ENCODE results near the gene BICRA. TPM values are rescaled to one million over a fixed set of nuclear protein-coding genes. Genes with fewer than 3 reads are reported as not detected.

BICRA gene
- total RNA-seq, 1 experiment from 2014 or later = 14.4 TPM

GRCh38 chr19:47697863-47698609 lies 89.1 kb downstream of the BICRA start:
- intact Hi-C loops (cut with micrococcal nuclease; ENCODE audit: unreplicated experiment) = loop anchor here (1.0 to 2.0 kb wide), 3 partner anchors 97 to 262 kb away; partner anchors contain the start of gene NAPA
- TF ChIP-seq CTCF (conservative IDR thresholded peaks at IDR 0.05) = peak; percentile 99
- TF ChIP-seq EZH2 (IDR thresholded peaks at IDR 0.05; ENCODE audit: low read depth) = no peak
- H3K27ac ChIP-seq = 0 out of 2 replicates have a peak overlapping the region, but pooled peaks have one; percentile 27
- no peaks in the 10 kb centered on the region for H3K27me3 ChIP-seq (ENCODE audit: insufficient read depth, low read depth)
- H3K36me3 ChIP-seq (ENCODE audit: low read depth) = no peaks in the 10 kb centered on the region
- no peak overlapping the region for H2AFZ ChIP-seq
- H3K4me3 ChIP-seq = no peak overlapping the region
- no peaks in the 10 kb centered on the region for H3K9me2 ChIP-seq (ENCODE audit: insufficient read depth)
- H3K79me2 ChIP-seq (ENCODE audit: low read depth) = no peaks in the 10 kb centered on the region
- H3K4me1 ChIP-seq (replicated peaks; ENCODE audit: insufficient read depth) = no peaks in the 10 kb centered on the region
- BruUV-seq (replicated peaks) = no TSS peak
- POLR2A ChIA-PET (ENCODE audit: unreplicated experiment) = no interaction called here
- DNase-seq = peak; percentile 70 to 78
- H3K4me2 ChIP-seq = no peak overlapping the region
- H3F3A ChIP-seq (ENCODE audit: insufficient read depth, low read depth) = peaks cover 13% of the 10 kb centered on the region; the same call in 1 of the 2 replicates
- H4K20me1 ChIP-seq (ENCODE audit: insufficient read depth) = peaks cover 4% of the 10 kb centered on the region; the same call in 1 of the 2 replicates
- H3K9me3 ChIP-seq (ENCODE audit: insufficient read depth, low read depth) = no peaks in the 10 kb centered on the region
- CTCF ChIA-PET = interaction anchor here (1.9 kb wide), 1 partner anchor 261 kb away, joined by 4 read pairs; no protein-coding TSS in a partner anchor

GRCh38 chr19:47698631-47699359 lies 89.9 kb downstream of the BICRA start:
- no peaks in the 10 kb centered on the region for H3K9me2 ChIP-seq (ENCODE audit: insufficient read depth)
- no peak overlapping the region for H2AFZ ChIP-seq
- H3K27ac ChIP-seq = no peak overlapping the region
- no peaks in the 10 kb centered on the region for H3K27me3 ChIP-seq (ENCODE audit: insufficient read depth, low read depth)
- no peaks in the 10 kb centered on the region for H3K4me1 ChIP-seq (replicated peaks; ENCODE audit: insufficient read depth)
- CTCF ChIA-PET = interaction anchor here (0.6 to 1.9 kb wide), 2 partner anchors 236 to 262 kb away, joined by 4 to 6 read pairs; no protein-coding TSS in a partner anchor
- POLR2A ChIA-PET (ENCODE audit: unreplicated experiment) = interaction anchor here (0.6 kb wide), 1 partner anchor 215 kb away, joined by 4 read pairs; no protein-coding TSS in a partner anchor
- H3K79me2 ChIP-seq (ENCODE audit: low read depth) = no peaks in the 10 kb centered on the region
- BruUV-seq (replicated peaks) = no TSS peak
- intact Hi-C loops (cut with micrococcal nuclease; ENCODE audit: unreplicated experiment) = loop anchor here (1.0 to 2.0 kb wide), 3 partner anchors 98 to 262 kb away; partner anchors contain the start of gene NAPA
- no peaks in the 10 kb centered on the region for H3K9me3 ChIP-seq (ENCODE audit: insufficient read depth, low read depth)
- no peaks in the 10 kb centered on the region for H4K20me1 ChIP-seq (ENCODE audit: insufficient read depth)
- no peaks in the 10 kb centered on the region for H3K36me3 ChIP-seq (ENCODE audit: low read depth)
- H3K4me3 ChIP-seq = no peak overlapping the region
- no peak for DNase-seq
- H3F3A ChIP-seq (ENCODE audit: insufficient read depth, low read depth) = peaks cover 20% of the 10 kb centered on the region; the same call in 1 of the 2 replicates
- no peak overlapping the region for H3K4me2 ChIP-seq
- no peak for TF ChIP-seq CTCF (conservative IDR thresholded peaks at IDR 0.05)
- no peak for TF ChIP-seq EZH2 (IDR thresholded peaks at IDR 0.05; ENCODE audit: low read depth)

GRCh38 chr19:47699360-47699917 lies 90.5 kb downstream of the BICRA start:
- no TSS peak for BruUV-seq (replicated peaks)
- Histone ChIP-seq H3K9me2 (ENCODE audit: insufficient read depth) (no peaks in the 10 kb centered on the region), H3F3A (ENCODE audit: insufficient read depth, low read depth) (peaks cover 24% of the 10 kb centered on the region; the same call in 1 of the 2 replicates), H3K27ac (no peak overlapping the region), H3K9me3 (ENCODE audit: insufficient read depth, low read depth) (no peaks in the 10 kb centered on the region), H2AFZ (no peak overlapping the region), H3K36me3 (ENCODE audit: low read depth) (no peaks in the 10 kb centered on the region), H3K79me2 (ENCODE audit: low read depth) (no peaks in the 10 kb centered on the region), H3K4me3 (no peak overlapping the region), H3K4me1 (replicated peaks; ENCODE audit: insufficient read depth) (no peaks in the 10 kb centered on the region), H3K27me3 (ENCODE audit: insufficient read depth, low read depth) (no peaks in the 10 kb centered on the region), H4K20me1 (ENCODE audit: insufficient read depth) (no peaks in the 10 kb centered on the region), H3K4me2 (no peak overlapping the region)
- intact Hi-C loops (cut with micrococcal nuclease; ENCODE audit: unreplicated experiment) = loop anchor here (2.0 kb wide), 1 partner anchor 99 kb away; no protein-coding TSS in a partner anchor
- POLR2A ChIA-PET (ENCODE audit: unreplicated experiment) = interaction anchor here (0.6 kb wide), 1 partner anchor 216 kb away, joined by 4 read pairs; no protein-coding TSS in a partner anchor
- peak in 1 of 2 experiments; percentile 53 for DNase-seq
- CTCF ChIA-PET = interaction anchor here (0.6 kb wide), 1 partner anchor 236 kb away, joined by 6 read pairs; no protein-coding TSS in a partner anchor
- TF ChIP-seq EZH2 (IDR thresholded peaks at IDR 0.05; ENCODE audit: low read depth) = no peak
- TF ChIP-seq CTCF (conservative IDR thresholded peaks at IDR 0.05) = peak; percentile 96
